Heart left ventricle (tissue), 13 donors: Measurements from ENCODE around the gene KLK1.
"Not testable (repeated sequence)": the region's sequence is repeated elsewhere in the genome, so short reads cannot be mapped to it uniquely, and the experiment has no call there.

Experiments used
- POLR2A ChIP-seq, 2 donors: fragments of 450-650 bp; IDR thresholded peaks; one replicate each; pipeline ENCODE4 v1.6.1; 2017; ENCODE audit warnings: antibody characterized with exemption in 2 of 2, mild to moderate bottlenecking in 2 of 2, moderate library complexity in 2 of 2
- TF ChIP-seq, protein P1 (sequence below), 12 donors: fragments of 200-600 bp; sonication (generic) in 4 of 12; IDR thresholded peaks; one replicate each; pipeline versions ENCODE4 v1.5.0 to v1.8.0; 2018 to 2022; ENCODE audit warnings: antibody characterized with exemption in 12 of 12, mild to moderate bottlenecking in 5 of 12
- donor health status: ischemic (EF 13 %, LVEDD 7.1; RV severe dilation, severe dysfunction).
- donor health status: DM: no; HTN: yes; CAD: no.
- donor health status: DM: no; HTN: no; CAD: no.
- donor health status: ischemic (EF 25% LVEDD 6.9; RV normal size, moderate dysfunction).
- donor health status: ischemic (EF 25% LVEDD 5.7; RV mildly dilated, moderate dysfunction).
- donor health status: ischemic (EF 35%, LVEDD 5.7; RV mildly dilated, moderate dysfunction).
- donor health status: nonischemic (EF 11% LVEDD 7.7; RV severe dilation, severe dysfunction).
- donor health status: DM: yes; HTN: yes; CAD: no.
- donor health status: PGD.
- donor health status: ischemic (EF 29% LVEDD 5.4; RV normal size, mild dysfunction).
- donor health status: nonischemic (EF 23%, LVEDD 6.1; RV moderate dilation, normal function).

DNA sequence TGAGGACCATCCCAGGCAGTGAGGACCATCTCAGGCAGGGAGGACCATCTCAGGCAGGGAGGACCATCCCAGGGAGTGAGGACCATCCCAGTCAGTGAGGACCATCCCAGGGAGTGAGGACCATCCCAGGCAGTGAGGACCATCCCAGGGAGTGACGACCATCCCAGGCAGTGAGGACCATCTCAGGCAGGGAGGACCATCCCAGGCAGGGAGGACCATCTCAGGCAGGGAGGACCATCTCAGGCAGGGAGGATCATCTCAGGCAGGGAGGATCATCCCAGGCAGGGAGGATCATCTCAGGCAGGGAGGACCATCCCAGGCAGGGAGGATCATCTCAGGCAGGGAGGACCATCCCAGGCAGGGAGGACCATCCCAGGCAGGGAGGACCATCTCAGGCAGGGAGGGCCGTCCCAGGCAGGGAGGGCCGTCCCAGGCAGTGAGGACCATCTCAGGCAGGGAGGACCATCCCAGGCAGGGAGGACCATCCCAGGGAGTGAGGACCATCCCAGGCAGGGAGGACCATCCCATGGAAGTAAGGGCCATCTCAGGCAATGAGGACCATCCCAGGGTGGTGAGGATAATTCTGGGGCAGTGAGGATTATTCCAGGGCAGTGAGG, 11.9 kb downstream of the KLK1 start:
- TF ChIP-seq, protein P1, sequence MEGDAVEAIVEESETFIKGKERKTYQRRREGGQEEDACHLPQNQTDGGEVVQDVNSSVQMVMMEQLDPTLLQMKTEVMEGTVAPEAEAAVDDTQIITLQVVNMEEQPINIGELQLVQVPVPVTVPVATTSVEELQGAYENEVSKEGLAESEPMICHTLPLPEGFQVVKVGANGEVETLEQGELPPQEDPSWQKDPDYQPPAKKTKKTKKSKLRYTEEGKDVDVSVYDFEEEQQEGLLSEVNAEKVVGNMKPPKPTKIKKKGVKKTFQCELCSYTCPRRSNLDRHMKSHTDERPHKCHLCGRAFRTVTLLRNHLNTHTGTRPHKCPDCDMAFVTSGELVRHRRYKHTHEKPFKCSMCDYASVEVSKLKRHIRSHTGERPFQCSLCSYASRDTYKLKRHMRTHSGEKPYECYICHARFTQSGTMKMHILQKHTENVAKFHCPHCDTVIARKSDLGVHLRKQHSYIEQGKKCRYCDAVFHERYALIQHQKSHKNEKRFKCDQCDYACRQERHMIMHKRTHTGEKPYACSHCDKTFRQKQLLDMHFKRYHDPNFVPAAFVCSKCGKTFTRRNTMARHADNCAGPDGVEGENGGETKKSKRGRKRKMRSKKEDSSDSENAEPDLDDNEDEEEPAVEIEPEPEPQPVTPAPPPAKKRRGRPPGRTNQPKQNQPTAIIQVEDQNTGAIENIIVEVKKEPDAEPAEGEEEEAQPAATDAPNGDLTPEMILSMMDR (IDR thresholded peaks at IDR 0.05), result not testable (repeated sequence)
- TF ChIP-seq POLR2A (IDR thresholded peaks at IDR 0.05), result not testable (repeated sequence)
